ENCODE measurements around the gene ARCN1.
A peak's percentile ranks its signal among the peaks of the same experiment; 100 is the strongest.
"Not testable (repeated sequence)": the region's sequence is repeated elsewhere in the genome, so short reads cannot be mapped to it uniquely, and the experiment has no call there.

Gene ARCN1

DNA sequence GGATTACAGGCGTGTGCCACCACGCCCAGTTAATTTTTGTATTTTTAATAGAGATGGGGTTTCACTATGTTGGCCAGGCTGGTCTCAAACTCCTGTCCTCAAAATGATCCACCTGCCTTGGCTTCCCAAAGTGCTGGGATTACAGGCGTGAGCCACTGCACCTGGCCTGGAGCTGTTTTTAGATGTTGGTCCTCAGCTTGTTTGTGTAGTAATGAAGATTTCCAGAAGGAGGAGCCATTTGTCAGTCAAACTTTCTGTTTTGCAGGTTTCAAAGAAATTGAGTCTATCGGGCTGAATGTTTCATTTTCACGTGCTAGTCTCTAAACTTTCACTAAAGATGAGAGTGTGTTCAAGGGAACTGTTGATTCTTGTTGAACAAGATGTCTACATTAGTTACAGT, 22.8 kb downstream of the ARCN1 start:
- not testable (repeated sequence) for DNase-seq (ENCODE audit: low read depth); H3K4me3 ChIP-seq (ENCODE audit: low read depth, low read length)
- TF ChIP-seq, protein P1, sequence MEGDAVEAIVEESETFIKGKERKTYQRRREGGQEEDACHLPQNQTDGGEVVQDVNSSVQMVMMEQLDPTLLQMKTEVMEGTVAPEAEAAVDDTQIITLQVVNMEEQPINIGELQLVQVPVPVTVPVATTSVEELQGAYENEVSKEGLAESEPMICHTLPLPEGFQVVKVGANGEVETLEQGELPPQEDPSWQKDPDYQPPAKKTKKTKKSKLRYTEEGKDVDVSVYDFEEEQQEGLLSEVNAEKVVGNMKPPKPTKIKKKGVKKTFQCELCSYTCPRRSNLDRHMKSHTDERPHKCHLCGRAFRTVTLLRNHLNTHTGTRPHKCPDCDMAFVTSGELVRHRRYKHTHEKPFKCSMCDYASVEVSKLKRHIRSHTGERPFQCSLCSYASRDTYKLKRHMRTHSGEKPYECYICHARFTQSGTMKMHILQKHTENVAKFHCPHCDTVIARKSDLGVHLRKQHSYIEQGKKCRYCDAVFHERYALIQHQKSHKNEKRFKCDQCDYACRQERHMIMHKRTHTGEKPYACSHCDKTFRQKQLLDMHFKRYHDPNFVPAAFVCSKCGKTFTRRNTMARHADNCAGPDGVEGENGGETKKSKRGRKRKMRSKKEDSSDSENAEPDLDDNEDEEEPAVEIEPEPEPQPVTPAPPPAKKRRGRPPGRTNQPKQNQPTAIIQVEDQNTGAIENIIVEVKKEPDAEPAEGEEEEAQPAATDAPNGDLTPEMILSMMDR (IDR thresholded peaks at IDR 0.05; ENCODE audit: control insufficient read depth, extremely low read depth, insufficient read depth), result peak; percentile 48

DNA sequence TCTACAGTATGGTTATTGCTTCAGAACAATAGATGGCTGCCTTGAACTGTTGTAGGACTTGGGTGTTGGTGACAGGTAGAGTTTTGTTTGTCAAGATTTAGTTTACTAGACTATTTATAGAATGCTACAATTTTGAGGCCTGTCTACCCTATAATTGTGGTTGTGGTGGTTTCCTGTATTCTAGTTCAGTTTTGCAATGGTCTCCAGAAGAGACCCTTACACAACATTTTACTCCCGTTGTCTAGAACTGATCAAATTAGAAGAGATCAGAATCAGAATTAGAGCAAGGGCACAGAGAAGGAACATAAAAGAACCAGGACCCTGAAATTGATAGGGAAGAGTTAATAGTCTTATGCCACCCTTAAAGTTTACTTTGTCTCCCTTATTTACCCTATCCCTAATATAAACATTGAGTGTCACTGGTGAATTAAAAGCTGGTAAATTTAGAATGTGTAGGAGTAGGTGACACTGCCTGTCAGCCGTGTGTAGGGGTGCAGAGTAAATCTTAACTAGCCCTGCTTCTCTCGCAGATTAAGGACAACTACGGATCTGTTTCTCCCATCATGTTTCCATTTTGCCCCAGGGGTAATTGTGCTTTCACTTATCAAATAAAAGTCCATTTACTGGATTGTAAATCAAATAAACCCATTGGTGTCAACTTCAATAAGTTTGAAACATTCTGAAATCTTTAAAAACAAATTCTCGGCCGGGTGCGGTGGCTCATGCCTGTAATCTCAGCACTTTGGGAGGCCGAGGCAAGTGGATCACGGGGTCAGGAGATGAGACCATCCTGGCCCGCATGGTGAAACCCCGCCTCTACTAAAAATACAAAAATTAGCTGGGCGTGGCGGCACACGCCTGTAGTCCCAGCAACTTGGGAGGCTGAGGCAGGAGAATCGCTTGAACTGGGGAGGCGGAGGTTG, 24.3 kb downstream of the ARCN1 start:
- no peak for DNase-seq (ENCODE audit: low read depth)
- TF ChIP-seq, protein P1 (IDR thresholded peaks at IDR 0.05; ENCODE audit: control insufficient read depth, extremely low read depth, insufficient read depth), result no peak
- H3K4me3 ChIP-seq (ENCODE audit: low read depth, low read length), result no peak overlapping the region

DNA sequence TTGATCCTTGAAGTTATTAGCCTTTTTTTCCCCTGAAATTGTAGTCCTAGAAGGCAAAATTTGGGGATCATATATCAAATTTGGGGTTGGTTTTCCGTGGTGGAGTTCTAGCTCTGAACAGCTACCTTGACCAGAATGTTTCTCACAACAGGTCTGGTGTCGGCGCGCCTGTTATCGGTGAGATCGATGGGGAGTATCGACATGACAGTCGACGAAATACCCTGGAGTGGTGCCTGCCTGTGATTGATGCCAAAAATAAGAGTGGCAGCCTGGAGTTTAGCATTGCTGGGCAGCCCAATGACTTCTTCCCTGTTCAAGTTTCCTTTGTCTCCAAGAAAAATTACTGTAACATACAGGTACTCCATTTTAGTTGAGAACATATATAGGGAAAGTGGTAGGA, 25.3 kb downstream of the ARCN1 start:
- no peak overlapping the region for H3K4me3 ChIP-seq (ENCODE audit: low read depth, low read length)
- DNase-seq (ENCODE audit: low read depth), result no peak
- TF ChIP-seq, protein P1 (IDR thresholded peaks at IDR 0.05; ENCODE audit: control insufficient read depth, extremely low read depth, insufficient read depth), result no peak

DNA sequence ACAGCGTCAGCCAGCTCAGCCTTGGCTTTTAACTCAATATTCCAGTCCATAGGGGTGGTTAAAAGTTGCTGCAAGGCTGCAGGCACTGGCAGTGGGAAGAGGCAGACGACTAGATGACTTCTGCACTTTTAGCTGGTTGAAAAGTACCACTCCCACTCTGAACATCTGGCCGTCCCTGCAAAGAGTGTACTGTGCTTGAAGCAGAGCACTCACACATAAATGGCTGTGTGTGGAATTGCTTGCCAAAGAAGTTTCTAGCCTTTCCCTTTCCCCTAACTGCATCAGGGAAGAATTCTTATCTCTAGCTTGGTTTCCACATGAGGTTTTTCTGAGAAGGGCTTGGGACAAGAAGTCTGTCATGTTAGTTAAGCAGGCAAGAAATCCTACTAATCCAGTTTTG, 30.1 kb downstream of the ARCN1 start:
- no peak overlapping the region for H3K4me3 ChIP-seq (ENCODE audit: low read depth, low read length)
- TF ChIP-seq, protein P1 (IDR thresholded peaks at IDR 0.05; ENCODE audit: control insufficient read depth, extremely low read depth, insufficient read depth), result no peak
- no peak for DNase-seq (ENCODE audit: low read depth)

DNA sequence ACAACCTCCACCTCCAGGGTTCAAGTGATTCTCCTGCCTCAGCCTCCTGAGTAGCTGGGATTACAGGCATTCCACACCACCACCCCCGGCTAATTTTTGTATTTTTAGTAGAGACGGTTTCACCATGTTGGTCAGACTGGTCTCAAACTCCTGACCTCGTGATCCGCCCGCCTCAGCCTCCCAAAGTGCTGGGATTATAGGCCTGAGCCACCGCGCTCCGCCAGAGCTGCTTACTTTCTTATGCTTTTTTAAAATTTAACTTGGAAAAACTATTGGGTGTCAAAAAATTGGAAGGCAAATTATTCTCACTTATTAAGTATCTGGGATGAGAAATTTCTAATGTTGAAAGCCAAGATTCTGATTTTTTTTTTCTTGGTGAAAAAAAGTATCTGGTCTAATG, 31.5 kb downstream of the ARCN1 start:
- not testable (repeated sequence) for H3K4me3 ChIP-seq (ENCODE audit: low read depth, low read length); DNase-seq (ENCODE audit: low read depth)

DNA sequence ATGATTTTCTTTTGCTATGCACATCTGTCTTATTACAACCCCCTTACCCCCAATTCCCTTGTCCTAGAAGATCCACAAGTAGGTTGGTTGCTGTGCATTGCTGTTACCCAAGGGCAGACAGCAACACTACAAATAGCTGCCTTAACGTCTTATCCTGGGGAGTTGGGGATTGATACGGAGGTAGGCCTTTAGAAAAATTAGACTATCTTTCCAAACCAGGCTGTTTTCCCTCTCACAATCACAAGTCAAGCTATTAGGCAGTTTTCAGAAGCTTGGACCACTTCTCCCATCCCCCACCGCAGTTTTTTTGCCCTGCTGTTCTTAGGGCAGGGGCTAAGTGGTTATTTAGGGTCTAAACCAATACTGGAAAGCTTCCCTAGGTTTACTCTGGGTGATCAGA, 32.4 kb downstream of the ARCN1 start:
- no peak for DNase-seq (ENCODE audit: low read depth)
- TF ChIP-seq, protein P1 (IDR thresholded peaks at IDR 0.05; ENCODE audit: control insufficient read depth, extremely low read depth, insufficient read depth), result no peak
- H3K4me3 ChIP-seq (ENCODE audit: low read depth, low read length), result no peak overlapping the region

DNA sequence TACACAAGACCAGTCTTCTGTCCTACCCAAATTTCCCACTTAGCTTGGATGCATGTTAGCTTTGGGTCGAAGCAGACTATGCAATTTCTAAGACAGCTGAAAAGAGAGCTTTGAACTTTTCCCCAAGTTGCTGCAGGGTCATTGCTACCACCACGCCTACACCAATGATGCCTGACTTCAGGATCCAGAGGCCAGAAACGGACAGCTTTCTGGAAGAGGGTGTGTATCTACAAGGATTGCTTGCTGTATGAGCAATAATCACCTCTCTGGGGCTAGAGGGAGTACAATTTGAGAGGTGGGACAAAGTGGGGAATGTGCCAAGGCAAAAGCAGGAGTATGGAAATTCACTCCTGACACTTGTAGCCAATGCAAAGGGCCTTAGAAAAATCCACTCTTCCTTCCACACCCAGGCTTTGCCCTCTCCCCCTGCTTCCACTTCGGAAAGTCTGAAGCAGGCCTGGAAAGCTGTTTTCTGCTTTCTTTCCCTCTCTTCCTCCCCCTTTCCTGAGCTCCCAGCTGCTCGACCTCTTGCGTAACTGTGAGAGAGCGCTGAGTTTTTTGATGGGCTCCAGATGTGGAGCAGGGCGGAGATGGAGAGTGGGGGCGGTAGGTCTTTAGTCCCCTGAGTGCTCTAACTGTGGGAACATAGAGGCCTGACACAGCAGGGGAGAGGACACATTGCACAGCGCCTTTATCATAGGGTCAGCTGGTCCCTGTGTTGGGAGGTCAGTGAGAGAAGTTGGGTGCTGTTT, 33.1 kb downstream of the ARCN1 start:
- TF ChIP-seq, protein P1 (IDR thresholded peaks at IDR 0.05; ENCODE audit: control insufficient read depth, extremely low read depth, insufficient read depth), result no peak
- DNase-seq (ENCODE audit: low read depth), result no peak
- no peak overlapping the region for H3K4me3 ChIP-seq (ENCODE audit: low read depth, low read length)

All from LNCaP clone FGC (cell line).